Activated naive CD4-positive, alpha-beta T cell treated with anti-CD3 and anti-CD28 coated beads, Interleukin-2, amount 10 ng/mL, durations not matched to agents 7 days and 5 days (primary cell): Measurements from ENCODE around the gene SMARCAL1.
"Not testable (repeated sequence)": the region's sequence is repeated elsewhere in the genome, so short reads cannot be mapped to it uniquely, and the experiment has no call there.

Experiments
- CTCF ChIA-PET: fragments of 350-600 bp; sonication (Branson Sonifier 250); formaldehyde crosslinking; loops from one replicate; lab custom pipeline; 2021; ENCODE audit warnings: antibody characterized with exemption; lab: Charles Lee
- DNase-seq: peaks from one replicate; pipeline ENCODE4 v3.0.0-alpha.2; 2020
- H3K27ac Mint-ChIP-seq: one replicate; pipeline ENCODE4 v1.8.0; 2021; ENCODE audit warnings: mild to moderate bottlenecking, moderate library complexity, mixed read lengths
- H3K27me3 Mint-ChIP-seq: one replicate; pipeline ENCODE4 v1.8.0; 2021; ENCODE audit warnings: mild to moderate bottlenecking, mixed read lengths
- H3K36me3 Mint-ChIP-seq: one replicate; pipeline ENCODE4 v1.8.0; 2021; ENCODE audit warnings: mixed read lengths
- H3K4me1 Mint-ChIP-seq: one replicate; pipeline ENCODE4 v1.8.0; 2021; ENCODE audit warnings: mixed read lengths
- H3K4me3 Mint-ChIP-seq: one replicate; pipeline ENCODE4 v1.8.0; 2021; ENCODE audit warnings: mild to moderate bottlenecking, moderate library complexity, mixed read lengths
- H3K9me3 Mint-ChIP-seq: one replicate; pipeline ENCODE4 v1.8.0; 2021; ENCODE audit warnings: mixed read lengths

SMARCAL1 gene

GRCh38 chr2:216384409-216384808 lies 27.9 kb upstream of the SMARCAL1 start:
- CTCF ChIA-PET: not testable (repeated sequence)

GRCh38 chr2:216385478-216385877 lies 26.8 kb upstream of the SMARCAL1 start:
- Mint-ChIP-seq H3K36me3 (no peaks in the 10 kb centered on the region), H3K27ac (no peak overlapping the region), H3K4me1 (peaks cover 21% of the 10 kb centered on the region), H3K9me3 (peaks cover 5% of the 10 kb centered on the region), H3K27me3 (no peaks in the 10 kb centered on the region), H3K4me3 (no peak overlapping the region)
- CTCF ChIA-PET: no interaction called here
- no peak for DNase-seq

More at GRCh38 chr2:216384409-216384808, 27.9 kb upstream of the SMARCAL1 start:
- H3K27ac Mint-ChIP-seq, H3K9me3 Mint-ChIP-seq, H3K4me3 Mint-ChIP-seq, H3K36me3 Mint-ChIP-seq, H3K27me3 Mint-ChIP-seq, DNase-seq: not testable (repeated sequence)
- H3K4me1 Mint-ChIP-seq: peaks cover 17% of the 10 kb centered on the region

GRCh38 chr2:216387262-216387661 lies 25.0 kb upstream of the SMARCAL1 start:
- Mint-ChIP-seq H3K36me3 (no peaks in the 10 kb centered on the region), H3K9me3 (peaks cover 5% of the 10 kb centered on the region), H3K4me3 (no peak overlapping the region), H3K27ac (no peak overlapping the region), H3K4me1 (peaks cover 21% of the 10 kb centered on the region), H3K27me3 (no peaks in the 10 kb centered on the region)
- CTCF ChIA-PET: interaction anchor here (2.3 kb wide), 1 partner anchor 14 kb away, joined by 7 read pairs; no protein-coding TSS in a partner anchor
- no peak for DNase-seq

- Mint-ChIP-seq H3K4me1 (peaks cover 21% of the 10 kb centered on the region), H3K27ac (peak overlapping the region; percentile 6), H3K9me3 (peaks cover 5% of the 10 kb centered on the region), H3K4me3 (no peak overlapping the region), H3K36me3 (no peaks in the 10 kb centered on the region), H3K27me3 (no peaks in the 10 kb centered on the region)
- CTCF ChIA-PET: interaction anchor here (1.7 to 2.3 kb wide), 2 partner anchors 13 to 15 kb away, joined by 7 read pairs; no protein-coding TSS in a partner anchor
- no peak for DNase-seq
Measured at GRCh38 chr2:216388046-216388884, 24.0 kb upstream of the SMARCAL1 start.

GRCh38 chr2:216389570-216389969 lies 22.7 kb upstream of the SMARCAL1 start:
- CTCF ChIA-PET: interaction anchor here (1.7 to 2.3 kb wide), 2 partner anchors 11 to 14 kb away, joined by 7 read pairs; no protein-coding TSS in a partner anchor
- Mint-ChIP-seq H3K4me1 (peaks cover 21% of the 10 kb centered on the region), H3K27me3 (no peaks in the 10 kb centered on the region), H3K36me3 (no peaks in the 10 kb centered on the region), H3K9me3 (peaks cover 3% of the 10 kb centered on the region), H3K4me3 (no peak overlapping the region), H3K27ac (no peak overlapping the region)
- no peak for DNase-seq

GRCh38 chr2:216391401-216391800 lies 20.9 kb upstream of the SMARCAL1 start:
- Mint-ChIP-seq H3K4me3 (no peak overlapping the region), H3K9me3 (peaks cover 3% of the 10 kb centered on the region), H3K27me3 (peaks cover 11% of the 10 kb centered on the region), H3K4me1 (peaks cover 28% of the 10 kb centered on the region), H3K36me3 (no peaks in the 10 kb centered on the region), H3K27ac (no peak overlapping the region)
- no peak for DNase-seq
- CTCF ChIA-PET: no interaction called here

- H3K4me3 Mint-ChIP-seq: no peak overlapping the region
- DNase-seq: no peak
- H3K9me3 Mint-ChIP-seq: peaks cover 3% of the 10 kb centered on the region
- CTCF ChIA-PET: no interaction called here
- peaks cover 17% of the 10 kb centered on the region for H3K27me3 Mint-ChIP-seq
- H3K27ac Mint-ChIP-seq: no peak overlapping the region
- H3K4me1 Mint-ChIP-seq: peaks cover 28% of the 10 kb centered on the region
- no peaks in the 10 kb centered on the region for H3K36me3 Mint-ChIP-seq
Measured at GRCh38 chr2:216392018-216392562, 20.2 kb upstream of the SMARCAL1 start.

- Mint-ChIP-seq H3K36me3 (no peaks in the 10 kb centered on the region), H3K9me3 (no peaks in the 10 kb centered on the region), H3K27me3 (peaks cover 20% of the 10 kb centered on the region), H3K27ac (no peak overlapping the region), H3K4me3 (no peak overlapping the region), H3K4me1 (peaks cover 21% of the 10 kb centered on the region)
- no peak for DNase-seq
- CTCF ChIA-PET: interaction anchor here (1.0 kb wide), 1 partner anchor 11 kb away, joined by 4 read pairs; no protein-coding TSS in a partner anchor
Measured at GRCh38 chr2:216392945-216393840, 19.1 kb upstream of the SMARCAL1 start.

GRCh38 chr2:216394881-216395280 lies 17.4 kb upstream of the SMARCAL1 start:
- H3K9me3 Mint-ChIP-seq: no peaks in the 10 kb centered on the region
- H3K4me1 Mint-ChIP-seq: peaks cover 7% of the 10 kb centered on the region
- no peak for DNase-seq
- CTCF ChIA-PET: no interaction called here
- no peak overlapping the region for H3K4me3 Mint-ChIP-seq
- H3K36me3 Mint-ChIP-seq: no peaks in the 10 kb centered on the region
- H3K27me3 Mint-ChIP-seq: peaks cover 25% of the 10 kb centered on the region
- no peak overlapping the region for H3K27ac Mint-ChIP-seq

GRCh38 chr2:216399621-216400020 lies 12.7 kb upstream of the SMARCAL1 start:
- CTCF ChIA-PET: interaction anchor here (1.0 to 2.2 kb wide), 4 partner anchors 8 to 193 kb away, joined by 3 to 7 read pairs (median 4); no protein-coding TSS in a partner anchor
- peaks cover 6% of the 10 kb centered on the region for H3K4me1 Mint-ChIP-seq
- no peak for DNase-seq
- H3K27me3 Mint-ChIP-seq: peaks cover 25% of the 10 kb centered on the region
- no peak overlapping the region for H3K4me3 Mint-ChIP-seq
- no peak overlapping the region for H3K27ac Mint-ChIP-seq
- H3K36me3 Mint-ChIP-seq: no peaks in the 10 kb centered on the region
- no peaks in the 10 kb centered on the region for H3K9me3 Mint-ChIP-seq

GRCh38 chr2:216402751-216403150 lies 9.5 kb upstream of the SMARCAL1 start:
- CTCF ChIA-PET: interaction anchor here (0.6 to 4.9 kb wide), 10 partner anchors 10 to 253 kb away, joined by 3 to 32 read pairs (median 6); no protein-coding TSS in a partner anchor
- no peak for DNase-seq
- peaks cover 27% of the 10 kb centered on the region for H3K27me3 Mint-ChIP-seq
- no peak overlapping the region for H3K27ac Mint-ChIP-seq
- H3K36me3 Mint-ChIP-seq: no peaks in the 10 kb centered on the region
- H3K4me3 Mint-ChIP-seq: no peak overlapping the region
- H3K9me3 Mint-ChIP-seq: no peaks in the 10 kb centered on the region
- H3K4me1 Mint-ChIP-seq: no peaks in the 10 kb centered on the region

- no peaks in the 10 kb centered on the region for H3K4me1 Mint-ChIP-seq
- H3K36me3 Mint-ChIP-seq: no peaks in the 10 kb centered on the region
- no peak overlapping the region for H3K27ac Mint-ChIP-seq
- CTCF ChIA-PET: interaction anchor here (0.6 to 4.9 kb wide), 34 partner anchors 9 to 357 kb away, joined by 3 to 32 read pairs (median 3); no protein-coding TSS in a partner anchor
- H3K27me3 Mint-ChIP-seq: peaks cover 31% of the 10 kb centered on the region
- H3K4me3 Mint-ChIP-seq: no peak overlapping the region
- no peaks in the 10 kb centered on the region for H3K9me3 Mint-ChIP-seq
- DNase-seq: peak; percentile 58
Measured at GRCh38 chr2:216404010-216404618, 8.2 kb upstream of the SMARCAL1 start.

- CTCF ChIA-PET: interaction anchor here (0.8 to 4.9 kb wide), 8 partner anchors 10 to 295 kb away, joined by 3 to 32 read pairs (median 5); no protein-coding TSS in a partner anchor
- DNase-seq: no peak
- Mint-ChIP-seq H3K27me3 (peaks cover 27% of the 10 kb centered on the region), H3K9me3 (no peaks in the 10 kb centered on the region), H3K27ac (no peak overlapping the region), H3K4me1 (peaks cover 4% of the 10 kb centered on the region), H3K36me3 (no peaks in the 10 kb centered on the region), H3K4me3 (no peak overlapping the region)
Measured at GRCh38 chr2:216405588-216405987, 6.7 kb upstream of the SMARCAL1 start.
